Fibroblast of lung (primary cell): ENCODE measurements around the gene GJE1. TPM values are rescaled to one million over a fixed set of nuclear protein-coding genes. Genes with fewer than 3 reads are reported as not detected.

ENCODE experiments used
- DNase-seq, 2 donors: peaks; one replicate each; pipeline versions ENCODE4 v3.0.0 to v3.0.0-alpha.2; 2010; ENCODE audit warnings: low read depth in 2 of 2
- H2AFZ ChIP-seq: 2 replicates; pipeline ENCODE4 v1.5.1; 2012; ENCODE audit warnings: low read length, control low read depth, inconsistent platforms
- H3K27ac ChIP-seq: 2 replicates; pipeline ENCODE4 v1.5.1; 2011; ENCODE audit warnings: low read length, control low read depth; ENCODE audit not compliant: insufficient read depth
- H3K27me3 ChIP-seq: 2 replicates; pipeline ENCODE4 v1.5.1; 2011; ENCODE audit warnings: mild to moderate bottlenecking, low read length; ENCODE audit not compliant: control insufficient read depth, insufficient read depth
- H3K36me3 ChIP-seq: 2 replicates; pipeline ENCODE4 v1.5.1; 2011; ENCODE audit warnings: low read length; ENCODE audit not compliant: control insufficient read depth, insufficient read depth
- H3K4me1 ChIP-seq: 2 replicates; pipeline ENCODE4 v1.5.1; 2011; ENCODE audit warnings: low read length; ENCODE audit not compliant: control insufficient read depth, insufficient read depth; ENCODE audit errors: extremely low read depth
- H3K4me2 ChIP-seq: 2 replicates; pipeline ENCODE4 v1.5.1; 2011; ENCODE audit warnings: low read length, control low read depth; ENCODE audit not compliant: insufficient read depth; ENCODE audit errors: extremely low read depth
- H3K4me3 ChIP-seq, 4 experiments: fragments of 200-600 bp in 1 of 4; sonication (generic) in 1 of 4; replicated peaks in 1 of 4; 2 replicates each; pipeline ENCODE4 v1.5.1; 2011 to 2016; ENCODE audit warnings: low read length in 4 of 4, low read depth in 3 of 4, mild to moderate bottlenecking in 3 of 4, control low read depth in 2 of 4, inconsistent platforms in 1 of 4, mixed read lengths in 1 of 4; ENCODE audit not compliant: insufficient read depth in 1 of 4; ENCODE audit errors: control extremely low read depth in 1 of 4
- H3K79me2 ChIP-seq: 2 replicates; pipeline ENCODE4 v1.5.1; 2012; ENCODE audit warnings: mild to moderate bottlenecking, low read length, inconsistent platforms; ENCODE audit not compliant: control insufficient read depth, insufficient read depth
- H3K9ac ChIP-seq: 2 replicates; pipeline ENCODE4 v1.5.1; 2011; ENCODE audit warnings: mild to moderate bottlenecking, low read length, control low read depth; ENCODE audit not compliant: insufficient read depth
- H3K9me3 ChIP-seq: 2 replicates; pipeline ENCODE4 v1.5.1; 2012; ENCODE audit warnings: low read depth, low read length; ENCODE audit not compliant: control insufficient read depth, insufficient read depth
- H4K20me1 ChIP-seq: 2 replicates; pipeline ENCODE4 v1.5.1; 2011; ENCODE audit warnings: low read length; ENCODE audit not compliant: control insufficient read depth, insufficient read depth; ENCODE audit errors: extremely low read depth
- CTCF ChIP-seq, 2 donors: IDR thresholded peaks in 1 of 2; conservative IDR thresholded peaks in 1 of 2; 1 replicate in 1 of 2; 2 replicates in 1 of 2; pipeline ENCODE4 v1.5.1; 2011 to 2012; ENCODE audit warnings: low read length in 2 of 2, control low read depth in 1 of 2, inconsistent platforms in 1 of 2, low read depth in 1 of 2, mild to moderate bottlenecking in 1 of 2
- EZH2 ChIP-seq: IDR thresholded peaks from 2 replicates; pipeline ENCODE4 v1.5.1; 2012; ENCODE audit warnings: low read length, control low read depth, mild to moderate bottlenecking; ENCODE audit errors: missing control alignments
- polyA plus RNA-seq, 2 donors: library from polyadenylated mRNA; depleted of rRNA in 1 of 2; stranded (reverse) in 1 of 2; unstranded in 1 of 2; fragments of >200 nt; gene quantifications; 2 replicates each; pipeline ENCODE4 v1.2.1, GENCODE V29; 2011 to 2012; ENCODE audit warnings: missing spikeins in 1 of 2
- total RNA-seq: library from RNA; depleted of rRNA; stranded (reverse); fragments of >200 nt; gene quantifications from 2 replicates; pipeline ENCODE4 v1.2.1, GENCODE V29; 2014

The GJE1 gene
- total and polyA plus RNA-seq, 2 donors (not counting 1 experiment from before 2014, with no cell fraction given), result not detected

GRCh38 chr6:142173980-142174379 lies 41.3 kb downstream of the GJE1 start:
- no peak overlapping the region for H3K4me3 ChIP-seq
- H4K20me1 ChIP-seq, result no peaks in the 10 kb centered on the region
- H3K27ac ChIP-seq, result no peak overlapping the region
- no peaks in the 10 kb centered on the region for H3K4me1 ChIP-seq
- no peaks in the 10 kb centered on the region for H3K9me3 ChIP-seq
- no peak for DNase-seq
- peaks cover 6% of the 10 kb centered on the region for H3K36me3 ChIP-seq
- no peaks in the 10 kb centered on the region for H3K27me3 ChIP-seq
- H3K4me2 ChIP-seq, result no peak overlapping the region
- no peak for TF ChIP-seq EZH2
- no peak overlapping the region for H2AFZ ChIP-seq
- no peak overlapping the region for H3K9ac ChIP-seq
- no peaks in the 10 kb centered on the region for H3K79me2 ChIP-seq

DNA sequence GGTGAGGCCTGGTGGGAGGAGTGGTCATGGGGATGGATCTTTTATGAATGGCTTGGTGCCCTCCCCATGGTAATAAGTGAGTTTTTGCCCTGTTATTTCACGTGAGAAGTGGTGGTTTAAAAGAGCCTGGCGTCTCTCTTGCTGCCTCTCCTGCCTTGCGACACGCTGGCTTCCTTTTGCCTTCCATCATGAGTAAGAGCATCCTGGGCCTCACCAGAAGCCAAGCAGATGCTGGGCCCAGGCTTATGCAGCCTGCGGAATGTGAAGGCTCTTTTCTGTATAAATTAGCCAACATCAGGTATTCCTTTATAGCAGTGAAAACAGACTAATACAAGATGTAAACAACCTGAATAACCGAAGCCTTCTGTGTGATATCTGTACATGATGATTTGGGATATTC lies 42.0 kb downstream of the GJE1 start:
- Histone ChIP-seq H3K4me1 (no peaks in the 10 kb centered on the region), H3K27ac (no peak overlapping the region)

GRCh38 chr6:142178129-142178528 lies 45.4 kb downstream of the GJE1 start:
- H3K27me3 ChIP-seq, result no peaks in the 10 kb centered on the region
- no peak overlapping the region for H3K27ac ChIP-seq
- no peaks in the 10 kb centered on the region for H3K79me2 ChIP-seq
- no peaks in the 10 kb centered on the region for H3K4me1 ChIP-seq
- DNase-seq, result no peak
- no peak overlapping the region for H2AFZ ChIP-seq
- no peaks in the 10 kb centered on the region for H3K9me3 ChIP-seq
- H3K4me2 ChIP-seq, result no peak overlapping the region
- peaks cover 3% of the 10 kb centered on the region for H3K36me3 ChIP-seq
- H3K4me3 ChIP-seq, result no peak overlapping the region
- TF ChIP-seq EZH2 (no peak), CTCF (conservative IDR thresholded peaks at IDR 0.05 in 1 of 2, IDR thresholded peaks at IDR 0.05 in 1 of 2; ENCODE audit: low read depth in 1 of 2, low read length in 2 of 2) (no peak)
- H4K20me1 ChIP-seq, result no peaks in the 10 kb centered on the region
- H3K9ac ChIP-seq, result no peak overlapping the region

More for the DNA sequence above, 42.0 kb downstream of the GJE1 start:
- no peaks in the 10 kb centered on the region for H3K79me2 ChIP-seq
- no peaks in the 10 kb centered on the region for H3K9me3 ChIP-seq
- no peak overlapping the region for H3K4me2 ChIP-seq
- H3K9ac ChIP-seq, result no peak overlapping the region
- no peak for DNase-seq
- H2AFZ ChIP-seq, result no peak overlapping the region
- TF ChIP-seq CTCF (conservative IDR thresholded peaks at IDR 0.05 in 1 of 2, IDR thresholded peaks at IDR 0.05 in 1 of 2; ENCODE audit: low read depth in 1 of 2, low read length in 2 of 2), result no peak
- TF ChIP-seq EZH2, result no peak
- H3K27me3 ChIP-seq, result no peaks in the 10 kb centered on the region
- H4K20me1 ChIP-seq, result no peaks in the 10 kb centered on the region
- no peak overlapping the region for H3K4me3 ChIP-seq
- peaks cover 6% of the 10 kb centered on the region for H3K36me3 ChIP-seq
